Thyroid gland (tissue), 4 donors: ENCODE data around the gene EDA2R. TPM values are rescaled to one million over a fixed set of nuclear protein-coding genes. Genes with fewer than 3 reads are reported as not detected.

ENCODE experiments used
- DNase-seq, 2 donors: peaks; one replicate each; pipeline ENCODE4 v3.0.0-alpha.2; 2019
- H3K27ac ChIP-seq, 3 donors: fragments of 200-600 bp; sonication (generic); 1 replicate in 2 of 3; 2 replicates in 1 of 3; pipeline ENCODE4 v1.5.1; 2016 to 2019; ENCODE audit warnings: mild to moderate bottlenecking in 1 of 3, moderate library complexity in 1 of 3
- H3K27me3 ChIP-seq: fragments of 200-600 bp; sonication (generic); one replicate; pipeline ENCODE4 v1.5.1; 2019
- H3K36me3 ChIP-seq, 2 donors: fragments of 200-600 bp; sonication (generic); one replicate each; pipeline ENCODE4 v1.5.1; 2016 to 2019
- H3K4me1 ChIP-seq, 2 donors: fragments of 200-600 bp; sonication (generic); one replicate each; pipeline ENCODE4 v1.5.1; 2017 to 2019
- H3K4me3 ChIP-seq, 3 donors: fragments of 200-600 bp; sonication (generic); replicated peaks in 1 of 3; 1 replicate in 2 of 3; 2 replicates in 1 of 3; pipeline ENCODE4 v1.5.1; 2016; ENCODE audit warnings: mild to moderate bottlenecking in 1 of 3
- H3K9me3 ChIP-seq: fragments of 200-600 bp; sonication (generic); one replicate; pipeline ENCODE4 v1.5.1; 2017
- POLR2A ChIP-seq, 2 donors: fragments of 450-650 bp; IDR thresholded peaks; one replicate each; pipeline ENCODE4 v1.6.1; 2017; ENCODE audit warnings: antibody characterized with exemption in 2 of 2, mild to moderate bottlenecking in 2 of 2, moderate library complexity in 1 of 2
- WGBS, 2 donors: methylation state at CpG; one replicate each; pipeline ENCODE4 v1.1.5; 2017; 5-methylcytosine and 5-hydroxymethylcytosine counted together
- intact Hi-C: fragments of 100-400 bp; cut with DNase I; formaldehyde crosslinking; loops from one replicate; pipeline ENCODE4 v1.15.1; 2023
- total RNA-seq, 4 donors: library from RNA; depleted of rRNA; stranded (reverse); fragments of >200 nt; gene quantifications; one replicate each; pipeline ENCODE4 v1.2.3, GENCODE V29; 2016
- TF ChIP-seq, protein P1 (sequence below), 6 experiments: fragments of 200-600 bp in 3 of 6; fragments of 450-650 bp in 3 of 6; sonication (generic) in 3 of 6; IDR thresholded peaks; one replicate each; pipeline ENCODE4 v1.5.1; 2016 to 2019; ENCODE audit warnings: antibody characterized with exemption in 6 of 6, mild to moderate bottlenecking in 2 of 6, inconsistent platforms in 1 of 6, moderate library complexity in 1 of 6

Gene EDA2R
- total RNA-seq, 4 donors from 2014 or later = 3.5 to 9.5 (median 4.9) TPM

DNA sequence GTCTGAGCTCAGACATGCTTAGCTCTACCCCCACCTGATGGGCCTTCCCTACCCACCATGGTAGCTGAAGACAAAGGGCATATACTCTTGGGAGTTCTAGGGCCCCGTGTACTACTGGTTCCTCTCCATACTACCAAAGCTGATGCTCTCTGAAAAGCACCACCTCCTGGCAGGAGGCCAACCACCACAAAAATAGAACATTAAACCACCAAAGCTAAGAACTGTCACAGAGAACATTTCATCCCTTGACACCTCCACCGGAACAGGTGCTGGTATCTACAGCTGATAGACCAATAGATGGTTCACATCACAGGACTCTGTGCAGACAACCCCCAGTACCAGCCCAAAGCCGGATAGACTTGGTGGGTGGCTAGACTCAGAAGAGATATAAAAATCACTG is 13.4 kb downstream of the EDA2R start:
- Histone ChIP-seq H3K27me3 (no peaks in the 10 kb centered on the region), H3K4me3 (no peak overlapping the region), H3K36me3 (no peaks in the 10 kb centered on the region), H3K9me3 (no peaks in the 10 kb centered on the region), H3K27ac (no peak overlapping the region), H3K4me1 (no peaks in the 10 kb centered on the region)
- WGBS, 2 donors = 88 to 100% methylated on average over 1 to 2 of the region's 3 CpGs
- DNase-seq = no peak
- intact Hi-C loops = no loop called here
- TF ChIP-seq POLR2A (IDR thresholded peaks at IDR 0.05) = no peak
- TF ChIP-seq, protein P1, sequence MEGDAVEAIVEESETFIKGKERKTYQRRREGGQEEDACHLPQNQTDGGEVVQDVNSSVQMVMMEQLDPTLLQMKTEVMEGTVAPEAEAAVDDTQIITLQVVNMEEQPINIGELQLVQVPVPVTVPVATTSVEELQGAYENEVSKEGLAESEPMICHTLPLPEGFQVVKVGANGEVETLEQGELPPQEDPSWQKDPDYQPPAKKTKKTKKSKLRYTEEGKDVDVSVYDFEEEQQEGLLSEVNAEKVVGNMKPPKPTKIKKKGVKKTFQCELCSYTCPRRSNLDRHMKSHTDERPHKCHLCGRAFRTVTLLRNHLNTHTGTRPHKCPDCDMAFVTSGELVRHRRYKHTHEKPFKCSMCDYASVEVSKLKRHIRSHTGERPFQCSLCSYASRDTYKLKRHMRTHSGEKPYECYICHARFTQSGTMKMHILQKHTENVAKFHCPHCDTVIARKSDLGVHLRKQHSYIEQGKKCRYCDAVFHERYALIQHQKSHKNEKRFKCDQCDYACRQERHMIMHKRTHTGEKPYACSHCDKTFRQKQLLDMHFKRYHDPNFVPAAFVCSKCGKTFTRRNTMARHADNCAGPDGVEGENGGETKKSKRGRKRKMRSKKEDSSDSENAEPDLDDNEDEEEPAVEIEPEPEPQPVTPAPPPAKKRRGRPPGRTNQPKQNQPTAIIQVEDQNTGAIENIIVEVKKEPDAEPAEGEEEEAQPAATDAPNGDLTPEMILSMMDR (IDR thresholded peaks at IDR 0.05) = no peak

DNA sequence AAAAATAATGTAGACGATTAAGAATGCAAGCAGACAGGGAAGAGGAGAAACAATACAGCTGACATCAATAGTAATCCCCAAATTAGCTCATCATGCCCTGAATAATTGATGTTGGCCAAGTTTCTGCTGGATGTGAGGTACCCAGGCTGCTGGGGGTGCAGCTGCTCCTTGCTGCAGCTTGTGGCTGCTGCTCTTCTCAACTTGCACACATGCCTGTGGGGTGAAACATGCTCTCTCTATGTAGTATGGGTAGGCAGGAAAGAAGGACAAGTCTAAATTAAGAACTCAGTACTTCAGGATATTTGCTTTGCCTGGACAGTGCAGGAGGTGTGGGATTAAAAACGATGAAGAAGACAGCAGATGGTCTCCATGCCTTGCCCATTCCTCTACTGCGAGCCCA is 16.7 kb downstream of the EDA2R start:
- intact Hi-C loops = no loop called here
- DNase-seq = no peak
- no peaks in the 10 kb centered on the region for H3K4me1 ChIP-seq
- H3K27me3 ChIP-seq = no peaks in the 10 kb centered on the region
- TF ChIP-seq, protein P1 (IDR thresholded peaks at IDR 0.05) = no peak
- no peak for TF ChIP-seq POLR2A (IDR thresholded peaks at IDR 0.05)
- H3K27ac ChIP-seq = no peak overlapping the region
- H3K9me3 ChIP-seq = no peaks in the 10 kb centered on the region
- H3K36me3 ChIP-seq = no peaks in the 10 kb centered on the region
- H3K4me3 ChIP-seq = no peak overlapping the region
- 89 to 95% methylated on average over 3 of the region's 3 CpGs for WGBS, 2 donors

DNA sequence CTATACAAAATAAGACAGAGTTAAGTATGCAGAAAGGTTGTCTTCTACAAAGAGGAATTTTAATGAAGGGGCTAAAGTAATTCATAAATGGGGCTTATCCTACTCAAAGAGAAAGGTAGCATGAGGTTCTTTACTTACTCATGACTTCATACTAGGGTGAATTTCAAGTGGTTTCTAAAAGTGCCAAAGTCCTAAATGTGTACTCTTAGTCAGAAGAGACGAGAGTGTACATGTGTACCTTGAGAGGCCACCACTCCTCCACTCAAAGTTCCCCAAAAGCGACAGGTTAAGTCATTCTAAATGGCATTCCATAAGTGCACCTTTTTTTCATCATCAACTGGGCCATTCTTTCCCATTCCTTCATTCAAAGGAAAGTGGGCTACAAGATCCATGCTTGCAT is 21.9 kb downstream of the EDA2R start:
- intact Hi-C loops = no loop called here
- H3K4me3 ChIP-seq = no peak overlapping the region

DNA sequence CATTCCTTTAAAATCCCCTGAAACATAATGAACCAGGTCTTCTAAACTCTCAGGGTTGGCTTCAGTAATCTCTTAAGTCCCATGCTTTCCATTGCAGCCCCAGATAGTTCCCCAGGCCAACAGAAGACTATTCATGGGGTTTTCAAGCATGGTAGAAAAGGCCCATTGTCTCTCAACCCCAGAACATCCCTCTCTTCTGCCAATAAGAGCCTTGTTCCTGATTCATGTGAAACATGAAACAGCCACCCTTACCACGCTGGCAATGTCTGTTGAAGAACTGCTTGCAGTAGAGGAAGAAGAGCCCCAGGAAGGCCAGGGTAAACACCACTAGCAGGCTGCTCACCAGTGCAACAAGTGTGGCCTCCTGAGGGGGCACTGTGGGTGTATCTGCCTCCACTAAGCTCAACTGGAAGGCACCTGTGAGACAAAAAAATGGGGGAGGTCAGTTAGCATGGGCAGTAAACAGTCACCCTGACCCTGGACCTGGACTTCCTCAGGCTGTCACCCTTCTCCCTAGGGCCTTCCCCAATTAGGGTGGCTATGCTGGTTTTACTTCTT is 36.4 kb downstream of the EDA2R start:
- no peak overlapping the region for H3K27ac ChIP-seq
- H3K9me3 ChIP-seq = no peaks in the 10 kb centered on the region
- no peaks in the 10 kb centered on the region for H3K27me3 ChIP-seq
- DNase-seq = no peak
- H3K4me3 ChIP-seq = no peak overlapping the region
- no peaks in the 10 kb centered on the region for H3K4me1 ChIP-seq
- no peaks in the 10 kb centered on the region for H3K36me3 ChIP-seq
- WGBS, 2 donors = 67 to 71% methylated on average over 1 of the region's 1 CpG
- TF ChIP-seq, protein P1 (IDR thresholded peaks at IDR 0.05) = no peak
- TF ChIP-seq POLR2A (IDR thresholded peaks at IDR 0.05) = no peak
- intact Hi-C loops = no loop called here

More for the DNA sequence above, 21.9 kb downstream of the EDA2R start:
- H3K36me3 ChIP-seq = no peaks in the 10 kb centered on the region
- H3K9me3 ChIP-seq = no peaks in the 10 kb centered on the region
- H3K4me1 ChIP-seq = no peaks in the 10 kb centered on the region
- TF ChIP-seq, protein P1 (IDR thresholded peaks at IDR 0.05) = no peak
- TF ChIP-seq POLR2A (IDR thresholded peaks at IDR 0.05) = no peak
- no peaks in the 10 kb centered on the region for H3K27me3 ChIP-seq
- no peak overlapping the region for H3K27ac ChIP-seq
- WGBS, 2 donors = 43 to 53% methylated on average over 2 of the region's 2 CpGs
- no peak for DNase-seq

DNA sequence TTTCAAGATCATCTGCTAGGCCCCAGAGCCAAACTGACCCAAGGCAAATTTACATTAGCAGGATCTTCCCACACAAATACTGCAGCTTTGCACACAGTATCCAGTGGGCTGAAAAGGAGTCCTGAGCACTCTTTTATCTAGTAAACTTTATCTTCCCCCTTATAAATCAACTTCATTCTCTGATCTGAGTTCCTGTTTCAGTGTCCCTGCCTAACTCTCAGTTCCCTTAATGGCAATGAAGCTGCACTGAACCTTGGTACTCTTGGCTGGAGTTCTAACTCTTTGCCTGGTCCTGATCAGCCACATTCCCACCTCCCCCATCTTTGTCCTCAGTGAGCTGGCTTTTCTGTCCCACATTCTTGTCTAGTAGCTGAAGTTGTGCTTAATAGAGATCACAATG is 37.4 kb downstream of the EDA2R start:
- Histone ChIP-seq H3K4me3 (no peak overlapping the region), H3K9me3 (no peaks in the 10 kb centered on the region), H3K36me3 (no peaks in the 10 kb centered on the region), H3K4me1 (no peaks in the 10 kb centered on the region), H3K27me3 (no peaks in the 10 kb centered on the region), H3K27ac (no peak overlapping the region)
- TF ChIP-seq, protein P1 (IDR thresholded peaks at IDR 0.05) = no peak
- no peak for TF ChIP-seq POLR2A (IDR thresholded peaks at IDR 0.05)
- intact Hi-C loops = no loop called here
- DNase-seq = no peak
